Measurements from ENCODE around the gene RASSF9.
A peak's percentile ranks its signal among the peaks of the same experiment; 100 is the strongest.

Gene RASSF9

DNA sequence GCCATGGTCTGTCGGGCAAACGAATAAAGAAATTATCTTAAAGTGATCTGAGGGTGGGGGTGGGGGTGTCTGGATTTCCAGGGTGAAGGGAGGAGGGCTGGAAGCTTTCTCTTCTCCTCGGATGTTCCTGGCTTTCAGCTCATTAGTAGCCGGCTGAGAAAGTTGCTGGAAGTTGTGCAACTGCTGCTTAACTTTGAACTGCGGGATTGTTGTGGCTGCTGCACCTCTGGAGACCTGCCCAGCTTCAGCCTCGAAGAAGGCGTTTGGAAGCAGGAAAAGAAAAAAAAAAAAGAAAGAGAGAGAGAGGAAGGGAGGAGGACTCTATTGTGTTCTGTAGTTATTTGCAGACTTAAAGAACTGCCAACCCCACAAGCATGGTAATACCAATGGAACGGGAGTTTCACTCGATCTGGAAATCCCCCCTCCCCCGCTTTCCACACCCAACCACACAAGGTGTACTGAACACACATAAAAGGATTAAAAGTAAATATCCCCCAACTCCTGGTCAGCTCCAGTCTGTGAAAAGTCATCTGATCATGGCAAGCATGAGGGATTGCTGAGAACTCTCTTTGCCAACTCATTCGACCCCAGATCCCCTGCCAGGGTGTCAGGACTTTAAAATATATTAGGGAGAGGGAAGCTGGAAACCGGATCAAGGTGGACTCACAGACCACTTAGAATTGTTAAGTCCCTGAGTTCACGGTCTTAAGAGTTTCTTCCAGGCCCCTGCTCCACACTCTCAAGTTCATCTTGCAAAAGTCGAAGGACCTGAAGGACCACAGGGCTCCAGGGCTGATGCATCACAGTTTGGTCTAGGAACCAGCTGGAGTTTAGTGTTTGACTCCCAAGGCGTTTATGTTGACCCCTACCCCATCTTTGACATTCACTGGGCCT, at the start of gene RASSF9:
TSS of gene RASSF9 (minus strand) at position 213 of the 894 bp plus-strand sequence. CDS start at position 5, 208 bp downstream.
- DNase-seq (ENCODE audit: low read depth in 2 of 2): peak; percentile 79 to 83

DNA sequence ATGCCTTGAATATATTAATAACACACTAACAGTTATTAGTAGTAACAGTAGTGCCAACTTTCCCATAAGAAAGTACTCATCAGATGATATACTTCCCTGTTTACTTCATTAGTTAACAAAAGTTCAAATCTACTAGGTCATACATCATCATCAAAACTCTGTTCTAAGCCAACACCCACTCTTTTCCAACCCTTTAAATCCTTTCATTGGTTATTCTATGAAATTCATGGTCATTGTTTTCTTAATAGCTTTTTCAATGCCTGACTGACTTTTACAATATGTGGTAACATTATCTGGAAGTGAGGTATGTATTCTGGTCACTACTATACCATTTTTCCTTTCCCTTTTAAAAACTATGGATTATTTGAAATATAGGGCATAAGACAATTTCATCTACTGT, 47.6 kb upstream of the RASSF9 start:
- no peak for DNase-seq (ENCODE audit: low read depth in 2 of 2)

DNA sequence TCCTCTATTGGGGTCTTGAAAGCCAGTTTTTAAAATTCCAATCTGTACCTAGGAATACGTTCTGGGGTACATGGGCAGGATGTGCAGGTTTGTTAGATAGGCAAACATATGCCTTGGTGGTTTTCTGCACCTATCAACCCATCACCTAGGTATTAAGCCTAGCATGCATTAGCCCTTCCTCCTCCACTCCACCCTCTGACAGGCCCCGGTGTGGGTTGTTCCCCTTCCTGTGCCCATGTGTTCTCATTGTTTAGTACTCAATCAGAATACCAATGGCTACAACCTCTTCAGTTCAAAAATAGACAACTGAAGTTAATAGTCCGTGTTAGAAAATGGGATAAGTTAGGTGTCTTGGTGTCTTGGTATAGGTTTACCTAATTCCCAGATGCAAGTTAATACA, 41.2 kb upstream of the RASSF9 start:
- no peak for DNase-seq (ENCODE audit: low read depth in 2 of 2)

DNA sequence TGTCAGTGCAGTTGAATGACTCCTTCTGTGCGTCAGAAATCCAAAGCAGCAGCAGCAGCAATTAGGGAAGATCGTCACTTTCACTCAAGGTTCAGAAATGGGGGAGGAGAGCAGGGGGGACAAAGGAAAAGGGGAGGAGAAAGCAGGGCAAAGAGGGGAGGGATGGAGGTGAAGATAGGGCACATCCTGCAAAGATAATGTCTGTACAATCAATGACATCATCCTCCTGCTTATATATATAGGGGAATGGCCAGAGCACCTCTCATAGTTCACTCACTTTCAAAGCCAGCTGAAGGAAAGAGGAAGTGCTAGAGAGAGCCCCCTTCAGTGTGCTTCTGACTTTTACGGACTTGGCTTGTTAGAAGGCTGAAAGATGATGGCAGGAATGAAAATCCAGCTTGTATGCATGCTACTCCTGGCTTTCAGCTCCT, 37.8 kb upstream of the RASSF9 start, which contains the start of gene NTS:
TSS of gene NTS (plus strand) at position 265 of the 431 bp plus-strand sequence. CDS start at position 374, 109 bp downstream.
- DNase-seq (ENCODE audit: low read depth in 2 of 2): no peak

DNA sequence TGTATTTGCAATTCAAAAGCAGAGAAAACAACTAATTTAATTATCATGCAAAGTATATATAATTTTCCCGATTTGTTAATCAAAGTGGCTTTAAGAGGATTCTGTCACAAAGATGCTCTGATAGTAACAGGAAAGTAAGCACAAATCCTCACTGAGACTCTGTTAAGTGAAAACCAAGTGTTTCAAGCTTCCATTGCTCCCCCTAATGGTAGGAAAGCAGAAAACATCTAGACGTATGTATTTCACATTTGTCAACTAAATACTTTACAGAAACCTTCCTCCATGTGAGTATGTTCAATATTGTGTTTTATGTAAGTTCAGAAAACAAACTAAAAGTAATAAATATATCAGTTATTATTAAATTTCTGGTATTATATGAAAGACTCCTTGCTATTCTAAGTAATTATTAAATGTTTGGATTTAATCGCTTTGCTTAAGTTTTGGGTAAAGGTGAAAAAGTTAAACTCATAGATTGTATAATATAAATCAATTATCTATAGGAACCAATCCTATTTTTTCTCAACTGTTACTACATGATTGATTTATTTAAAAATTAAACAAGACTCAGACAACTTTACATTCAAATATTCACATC, 36.4 kb upstream of the RASSF9 start:
- DNase-seq (ENCODE audit: low read depth in 2 of 2): peak in 1 of 2 experiments; percentile 23

DNA sequence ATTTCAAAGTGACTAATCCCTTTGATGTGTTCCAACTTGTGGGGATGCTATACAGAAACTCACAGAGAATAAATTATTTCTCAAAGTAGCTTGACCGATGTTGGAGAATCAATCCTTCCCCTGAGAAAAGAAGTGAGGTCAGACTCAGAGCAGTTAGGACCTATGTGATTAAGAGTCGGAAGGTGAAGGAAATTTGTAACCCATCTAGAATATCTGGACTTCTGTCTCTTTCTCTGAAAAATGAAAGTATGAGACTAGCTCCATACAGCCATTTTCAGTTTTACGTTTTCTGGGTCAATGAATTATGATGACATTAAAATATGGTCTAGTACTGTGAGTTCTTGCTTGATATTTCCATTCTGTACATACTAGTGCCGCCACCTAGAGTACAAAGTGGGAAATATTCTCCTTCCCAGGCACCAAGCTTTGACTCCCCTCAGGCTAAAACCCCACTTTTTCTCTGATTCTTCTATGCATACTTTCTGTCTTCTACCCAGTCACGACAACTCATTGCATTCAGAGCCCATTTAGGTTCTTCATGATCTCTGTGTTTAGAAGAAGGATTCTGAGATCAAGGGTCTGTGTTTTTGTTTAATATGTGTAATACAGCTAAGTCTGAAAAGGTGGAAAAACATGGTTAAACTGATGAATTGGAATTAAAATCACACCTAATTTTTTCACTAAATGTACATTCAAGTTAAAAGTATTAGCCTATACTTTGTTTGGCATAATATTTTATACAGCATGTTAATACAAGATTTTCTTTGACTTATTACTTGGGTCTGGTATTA, 31.0 kb upstream of the RASSF9 start:
- peak; percentile 21 to 43 for DNase-seq (ENCODE audit: low read depth in 2 of 2)

DNA sequence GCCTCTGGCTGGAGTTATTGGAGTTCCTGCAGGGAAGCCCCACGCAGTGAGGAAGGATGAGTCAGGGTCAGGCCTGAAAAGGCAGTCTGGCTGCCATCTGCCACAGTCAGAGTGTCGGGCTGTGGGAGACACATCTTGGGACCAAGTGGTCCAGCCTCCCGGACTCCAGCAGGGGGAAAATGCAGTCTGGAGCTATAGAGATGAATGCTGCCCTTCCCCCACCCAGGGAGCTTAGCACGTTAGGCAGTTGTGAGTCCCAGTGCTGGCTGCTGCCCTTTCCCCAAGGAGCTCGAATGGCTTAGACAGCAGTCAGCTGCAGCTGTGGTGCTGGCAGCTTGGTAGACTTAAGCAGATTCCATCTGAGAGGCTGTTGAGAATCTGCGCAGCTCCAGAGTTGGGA, 29.7 kb upstream of the RASSF9 start:
- peak in 1 of 2 experiments; percentile 9 for DNase-seq (ENCODE audit: low read depth in 2 of 2)

DNA sequence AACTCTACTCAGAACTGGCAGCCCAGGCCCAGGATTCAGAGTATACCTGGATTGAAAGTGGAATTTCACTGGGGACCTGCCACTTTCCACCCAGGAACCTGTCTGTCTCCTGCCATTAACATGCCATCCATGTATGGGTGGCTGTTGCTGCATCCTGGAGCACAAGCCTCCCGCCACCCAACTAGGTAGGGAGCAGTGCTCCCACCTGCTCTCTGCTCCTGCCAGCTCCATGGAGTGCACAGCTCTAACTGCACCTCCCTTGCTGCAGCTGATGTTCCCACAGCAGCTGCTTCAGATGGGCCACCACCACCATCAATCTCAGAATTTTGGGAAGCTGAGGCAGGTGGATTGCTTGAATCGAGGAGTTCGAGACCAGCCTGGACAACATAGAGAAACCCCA, 20.8 kb upstream of the RASSF9 start:
- no peak for DNase-seq (ENCODE audit: low read depth in 2 of 2)

DNA sequence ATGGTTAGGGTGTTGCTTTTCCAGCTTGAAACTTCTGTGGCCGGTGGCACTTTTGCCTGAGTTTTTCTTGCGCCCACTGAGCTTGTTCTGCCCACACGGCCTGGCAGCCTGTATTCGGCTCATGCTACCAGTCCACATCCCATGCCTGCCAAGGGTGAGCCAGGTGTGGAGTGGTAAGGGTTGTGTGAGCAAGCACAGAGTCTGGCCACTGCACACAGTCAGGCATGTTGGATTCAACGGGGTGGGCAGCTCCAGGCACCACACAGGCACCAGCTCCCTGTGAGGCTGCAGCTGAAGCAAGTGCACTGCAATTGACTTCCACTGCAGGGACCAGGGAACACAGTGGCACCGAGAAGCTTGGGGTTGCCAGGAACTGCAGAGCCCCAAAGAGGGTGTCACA, 19.1 kb upstream of the RASSF9 start:
- no peak for DNase-seq (ENCODE audit: low read depth in 2 of 2)

DNA sequence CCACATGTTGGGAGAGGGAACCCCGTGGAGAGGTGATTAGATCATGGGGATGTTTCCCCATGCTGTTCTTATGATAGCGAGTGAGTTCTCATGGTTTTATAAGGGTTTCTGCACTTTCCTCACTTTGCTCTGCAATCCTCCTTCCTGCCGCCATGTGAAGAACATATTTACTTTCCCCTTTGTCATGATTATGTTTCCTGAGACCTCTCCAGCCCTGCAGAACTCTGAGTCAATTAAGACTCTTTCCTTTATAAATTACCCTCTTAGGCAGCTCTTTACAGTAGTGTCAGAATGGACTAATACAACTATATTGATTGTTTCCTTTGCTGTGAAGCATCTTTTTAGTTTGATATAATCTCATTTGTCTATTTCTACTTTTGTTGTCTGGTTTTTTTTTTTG, 13.1 kb upstream of the RASSF9 start:
- no peak for DNase-seq (ENCODE audit: low read depth in 2 of 2)

DNA sequence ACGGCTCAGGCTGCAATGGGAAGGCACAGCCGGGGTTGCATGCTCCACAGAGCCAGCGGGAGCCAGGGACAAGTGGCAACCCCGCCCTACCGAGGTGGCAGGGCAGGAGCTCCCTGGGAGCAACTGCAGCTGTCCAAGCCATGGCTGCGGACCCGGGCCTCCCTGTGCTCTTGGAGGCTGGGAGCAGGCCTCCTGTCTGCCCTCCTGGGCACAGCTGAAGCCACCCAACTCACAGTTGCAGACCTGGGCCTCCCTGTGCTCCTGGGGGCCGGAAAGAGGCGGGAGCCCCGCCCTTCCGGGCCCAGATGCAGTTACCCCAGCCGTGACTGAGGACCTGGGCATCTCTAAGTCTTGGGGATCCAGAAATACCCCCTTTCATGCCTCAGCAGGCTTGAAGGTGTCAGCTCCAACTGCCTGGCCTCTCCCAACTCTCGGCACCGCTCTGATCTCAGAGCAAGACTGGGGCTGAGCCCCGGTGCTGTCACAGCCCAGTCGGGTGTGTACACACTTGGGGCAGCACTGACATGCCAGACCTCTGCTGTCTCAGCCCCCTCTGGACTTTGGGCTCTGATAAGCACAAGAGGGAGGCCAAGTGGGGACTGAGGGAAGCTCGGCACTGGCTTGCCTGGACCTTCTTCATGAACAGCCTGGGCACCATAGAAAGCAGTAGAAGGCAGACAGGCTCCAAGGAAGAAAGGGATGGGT, 7.5 kb upstream of the RASSF9 start:
- DNase-seq (ENCODE audit: low read depth in 2 of 2): no peak

DNA sequence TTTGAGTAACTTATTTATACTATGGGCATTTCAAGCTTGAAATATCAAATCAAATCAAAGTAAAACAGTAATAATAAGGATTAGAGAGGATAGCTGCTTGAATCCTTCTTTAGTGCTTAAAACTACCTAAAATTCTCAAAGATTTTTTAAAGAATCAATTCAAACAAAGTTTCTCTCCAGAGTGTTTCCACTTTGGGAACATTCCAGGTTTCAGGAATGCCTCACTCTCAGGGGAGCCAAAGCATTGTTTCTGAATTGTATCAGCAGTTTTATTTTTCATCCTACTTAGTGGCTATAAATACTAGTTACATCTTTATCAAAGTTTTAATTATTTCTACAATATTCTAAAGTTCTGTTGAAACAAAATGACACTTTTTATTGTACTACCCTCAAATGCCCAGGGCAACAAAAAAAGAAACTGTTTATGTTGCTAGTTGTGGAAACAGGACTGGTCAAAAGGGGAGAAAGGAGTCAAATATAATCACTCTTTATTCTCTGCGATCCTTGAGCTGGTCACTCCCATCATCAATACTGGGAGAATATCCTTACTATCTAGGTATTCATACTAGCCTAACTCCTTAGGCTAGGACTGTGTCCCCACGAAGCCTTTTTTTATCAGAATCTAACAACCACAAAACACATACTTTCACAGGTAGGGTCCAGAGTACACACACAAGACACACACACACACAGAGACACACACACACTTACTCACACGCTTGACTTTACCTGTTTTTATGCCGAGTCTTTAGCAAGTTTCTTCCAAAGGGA, 598 bp downstream of the RASSF9 start:
- peak in 1 of 2 experiments; percentile 38 for DNase-seq (ENCODE audit: low read depth in 2 of 2)

DNA sequence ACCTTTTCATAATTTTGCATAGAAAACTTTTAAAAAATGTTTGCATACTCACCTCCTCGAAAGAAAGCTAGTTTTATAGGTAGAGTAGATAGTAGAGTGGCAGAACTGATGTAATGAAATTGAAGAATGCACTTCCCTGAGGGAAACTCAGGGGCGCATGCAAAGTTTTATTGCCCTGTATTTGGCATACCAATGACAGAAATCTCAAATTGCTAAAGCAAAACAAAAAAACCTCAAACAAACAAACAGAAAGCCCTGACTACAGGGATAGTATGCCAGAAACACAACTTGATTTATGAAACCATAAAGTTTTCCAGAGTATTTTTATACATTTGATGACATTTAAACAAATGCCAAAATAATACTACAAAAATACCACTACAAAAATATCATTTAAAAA, 1.8 kb downstream of the RASSF9 start:
- no peak for DNase-seq (ENCODE audit: low read depth in 2 of 2)

DNA sequence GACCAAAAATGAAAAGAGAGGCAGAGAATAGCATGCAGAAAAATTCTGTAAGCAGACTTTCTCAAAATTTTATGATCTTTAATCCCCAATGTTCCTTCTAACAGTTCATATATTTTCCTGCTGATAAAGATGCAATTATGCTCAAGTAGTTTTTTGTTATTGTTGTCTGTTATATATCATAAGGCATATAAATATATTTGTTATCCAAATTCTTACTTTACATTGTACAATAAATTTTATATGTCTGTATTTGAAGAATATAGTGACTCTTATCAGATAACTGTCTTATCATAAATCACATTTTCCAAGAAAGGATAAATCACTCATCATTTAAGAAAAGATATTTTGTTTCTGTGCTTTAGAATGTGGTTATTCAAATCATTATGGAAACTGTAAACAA, 2.6 kb downstream of the RASSF9 start:
- no peak for DNase-seq (ENCODE audit: low read depth in 2 of 2)

DNA sequence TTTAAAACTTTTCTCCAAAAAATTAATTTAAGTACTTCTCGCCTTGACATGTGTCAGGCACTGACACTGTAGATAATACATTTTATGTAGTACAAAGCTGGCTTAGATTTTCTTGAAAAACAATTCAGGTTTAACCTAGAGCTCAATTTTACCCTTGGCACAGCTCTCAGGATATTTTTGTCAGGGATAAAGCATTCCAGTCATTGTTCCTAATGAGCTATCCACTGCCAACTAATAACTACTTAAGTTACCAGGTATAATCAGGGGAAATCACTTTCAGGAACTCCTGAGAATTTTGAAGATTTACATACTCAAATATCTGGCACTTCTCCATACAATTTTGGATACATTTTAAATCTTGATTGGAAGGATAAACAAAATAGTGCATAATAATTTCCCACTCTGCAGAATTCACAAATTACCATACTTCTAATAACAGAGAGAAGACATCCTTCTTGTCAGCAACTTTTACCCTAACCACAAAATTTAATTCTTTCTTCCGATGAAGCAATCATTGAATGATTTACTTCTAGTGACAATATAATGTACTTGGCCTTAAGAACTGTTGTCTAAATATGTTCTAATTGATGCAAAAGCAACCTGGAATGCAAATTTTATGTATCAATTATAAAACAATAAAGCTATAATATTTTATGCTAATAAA, 4.8 kb downstream of the RASSF9 start:
- DNase-seq (ENCODE audit: low read depth in 2 of 2): no peak

DNA sequence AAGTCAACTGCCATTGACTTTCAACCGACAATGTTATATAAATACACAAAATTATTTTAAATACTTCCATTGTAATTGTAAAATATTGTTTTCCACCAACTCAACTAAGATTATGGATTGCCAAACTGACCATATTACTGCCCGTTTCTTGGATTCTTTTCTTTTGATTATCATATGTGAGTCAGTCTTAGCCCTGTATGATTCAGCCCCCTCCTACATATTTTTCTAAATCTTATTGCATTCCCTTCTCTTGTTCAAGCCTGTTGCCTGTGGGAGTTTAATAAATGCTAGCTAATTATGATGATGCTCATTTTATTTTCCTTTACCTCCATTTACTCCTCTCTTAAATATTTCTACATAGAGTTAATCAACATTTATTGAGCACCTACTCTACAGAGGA, 6.8 kb downstream of the RASSF9 start:
- DNase-seq (ENCODE audit: low read depth in 2 of 2): no peak

DNA sequence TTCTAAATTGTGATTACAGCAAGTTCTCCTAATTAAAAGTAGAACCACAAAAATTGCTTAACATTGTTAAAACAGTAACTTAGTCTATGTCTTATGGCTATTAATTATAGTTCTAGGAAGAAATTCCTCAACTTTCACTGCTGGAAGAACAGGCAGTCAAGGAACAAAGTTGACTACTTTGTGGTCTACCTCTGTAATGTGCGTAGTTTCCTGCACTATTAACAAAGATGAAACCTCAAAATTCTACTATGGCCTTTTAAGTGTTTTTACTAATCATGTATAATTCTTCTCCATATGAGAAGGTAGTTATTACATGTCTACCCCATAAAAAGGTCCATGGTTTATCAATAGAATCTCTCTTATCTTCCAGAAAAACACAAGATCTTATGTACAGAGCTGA, 7.6 kb downstream of the RASSF9 start:
- no peak for DNase-seq (ENCODE audit: low read depth in 2 of 2)

DNA sequence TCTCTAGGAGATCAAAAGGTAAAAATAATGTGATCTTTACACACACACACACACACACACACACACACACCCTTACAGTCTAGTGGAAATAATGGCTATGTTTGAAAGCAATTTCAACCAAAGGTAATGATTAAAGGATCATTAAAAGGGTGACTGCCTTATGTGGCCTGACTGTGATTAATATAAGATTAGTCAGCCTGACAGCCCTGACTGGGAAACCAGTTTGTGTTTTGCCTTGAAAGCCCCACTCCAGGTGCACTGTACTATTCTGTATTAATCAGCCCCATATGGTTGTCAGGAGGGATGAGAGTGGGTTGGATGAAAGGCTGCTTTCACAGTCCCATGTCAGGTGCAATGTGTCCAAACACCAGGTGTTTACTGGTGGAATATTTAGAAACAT, 10.5 kb downstream of the RASSF9 start:
- no peak for DNase-seq (ENCODE audit: low read depth in 2 of 2)

DNA sequence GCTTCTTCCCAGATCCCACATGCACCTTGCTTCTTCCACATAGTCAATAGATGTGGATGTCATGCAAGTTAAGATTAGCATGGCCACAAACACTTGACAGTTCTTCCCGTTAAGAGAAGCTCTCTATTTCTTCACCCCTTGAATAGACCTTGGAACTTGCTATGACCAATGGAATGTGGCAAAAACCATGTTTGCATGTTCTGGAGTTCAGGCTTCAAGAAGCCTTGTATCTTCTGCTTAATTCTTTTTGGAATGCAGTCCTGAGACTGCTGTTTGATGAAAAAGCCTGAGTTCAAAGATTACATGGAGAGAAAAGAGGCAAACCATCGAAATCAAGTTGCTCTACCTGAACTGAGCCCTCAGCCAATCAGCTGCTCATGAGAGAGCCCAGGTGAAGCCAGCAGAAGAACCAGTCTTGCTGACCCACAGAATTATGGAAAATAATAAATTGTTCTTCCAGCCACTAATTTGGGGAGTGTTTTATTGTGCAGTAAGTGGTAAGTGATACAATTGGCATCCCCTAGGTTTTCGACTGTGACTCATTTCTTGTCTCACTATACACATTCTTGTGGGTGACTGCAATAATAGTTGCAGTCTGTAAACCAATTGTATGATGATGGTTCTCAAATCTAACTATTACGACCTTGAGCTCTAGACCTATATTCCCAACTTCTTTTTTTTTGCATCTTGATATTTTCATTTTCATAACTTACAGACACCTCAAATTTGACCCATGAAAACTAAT, 12.6 kb downstream of the RASSF9 start:
- DNase-seq (ENCODE audit: low read depth in 2 of 2): peak in 1 of 2 experiments; percentile 33

DNA sequence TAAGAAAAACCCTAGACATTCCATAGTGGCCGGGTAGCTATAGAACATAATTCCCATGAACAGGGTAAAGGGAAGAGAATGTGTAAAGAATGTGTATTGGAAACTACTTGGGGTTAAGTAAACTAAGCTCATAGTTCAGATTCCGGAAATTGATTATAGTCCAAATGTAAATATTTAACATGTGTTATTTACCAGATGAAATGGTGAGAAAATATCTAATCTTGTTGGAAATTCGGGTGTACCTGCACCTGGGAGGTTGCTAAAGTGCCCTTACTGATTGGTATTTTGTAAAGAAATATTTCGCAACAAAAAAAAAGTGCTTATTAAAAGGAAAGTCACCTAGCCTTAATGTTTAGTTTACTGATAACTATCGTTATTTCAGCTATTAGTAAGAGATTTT, 14.4 kb downstream of the RASSF9 start:
- DNase-seq (ENCODE audit: low read depth in 2 of 2): no peak

Data from fibroblast of skin of left biceps (primary cell).